Activated naive CD4-positive, alpha-beta T cell treated with anti-CD3 and anti-CD28 coated beads, Interleukin-2, amount 10 ng/mL, durations not matched to agents 7 days and 5 days (primary cell): Measurements from ENCODE around the gene TARP.

ENCODE experiments used
- CTCF ChIA-PET: fragments of 350-600 bp; sonication (Branson Sonifier 250); formaldehyde crosslinking; loops from one replicate; lab custom pipeline; 2021; ENCODE audit warnings: antibody characterized with exemption; lab: Charles Lee
- DNase-seq: peaks from one replicate; pipeline ENCODE4 v3.0.0-alpha.2; 2020
- H3K27ac Mint-ChIP-seq: one replicate; pipeline ENCODE4 v1.8.0; 2021; ENCODE audit warnings: mild to moderate bottlenecking, moderate library complexity, mixed read lengths
- H3K27me3 Mint-ChIP-seq: one replicate; pipeline ENCODE4 v1.8.0; 2021; ENCODE audit warnings: mild to moderate bottlenecking, mixed read lengths
- H3K36me3 Mint-ChIP-seq: one replicate; pipeline ENCODE4 v1.8.0; 2021; ENCODE audit warnings: mixed read lengths
- H3K4me1 Mint-ChIP-seq: one replicate; pipeline ENCODE4 v1.8.0; 2021; ENCODE audit warnings: mixed read lengths
- H3K4me3 Mint-ChIP-seq: one replicate; pipeline ENCODE4 v1.8.0; 2021; ENCODE audit warnings: mild to moderate bottlenecking, moderate library complexity, mixed read lengths
- H3K9me3 Mint-ChIP-seq: one replicate; pipeline ENCODE4 v1.8.0; 2021; ENCODE audit warnings: mixed read lengths

The TARP gene

GRCh38 chr7:38211486-38211885, 62.0 kb downstream of the TARP start:
- Mint-ChIP-seq H3K9me3 (no peaks in the 10 kb centered on the region), H3K36me3 (peaks cover 8% of the 10 kb centered on the region), H3K27me3 (no peaks in the 10 kb centered on the region), H3K4me3 (no peak overlapping the region), H3K4me1 (peaks cover 10% of the 10 kb centered on the region), H3K27ac (no peak overlapping the region)
- DNase-seq, result no peak
- CTCF ChIA-PET, result interaction anchor here (0.8 to 6.4 kb wide), 7 partner anchors 11 to 158 kb away, joined by 3 to 29 read pairs (median 4); no protein-coding TSS in a partner anchor
